Measurements from ENCODE around the gene NPFF.

DNA sequence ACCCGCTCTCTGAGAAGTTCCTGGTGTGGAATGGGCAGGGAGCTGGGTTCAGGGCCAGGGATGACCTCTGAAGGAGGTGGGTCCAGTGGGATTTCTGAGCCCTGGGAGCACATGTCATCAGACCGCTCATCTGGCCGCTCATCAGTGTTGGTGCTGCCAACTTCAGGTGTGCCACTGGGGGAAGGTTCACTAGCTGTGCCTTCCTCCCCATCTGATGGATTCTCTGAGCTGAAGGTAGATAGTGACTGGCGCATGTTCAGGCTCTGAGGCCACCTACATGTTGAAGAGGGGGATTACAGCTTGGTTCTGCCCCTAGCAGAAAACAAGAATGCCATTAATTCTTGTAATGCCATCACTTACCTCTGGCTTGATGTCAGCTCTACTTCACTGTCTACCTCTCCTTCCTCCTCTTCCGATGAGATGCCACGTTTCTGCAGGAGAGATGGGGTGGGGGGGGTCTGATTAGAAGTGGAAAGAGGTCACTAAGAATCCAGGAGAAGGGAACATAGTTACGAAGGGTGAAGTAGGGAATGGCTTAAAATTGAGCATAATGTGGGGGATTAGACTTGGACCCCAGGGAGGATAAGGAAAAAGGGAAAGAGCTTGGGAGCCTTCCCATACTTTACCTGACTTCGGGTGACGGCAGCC, 25.2 kb downstream of the NPFF start:
- TF ChIP-seq EZH2 (IDR thresholded peaks at IDR 0.05; ENCODE audit: low read length, missing control alignments) = no peak
- TF ChIP-seq, protein P1, sequence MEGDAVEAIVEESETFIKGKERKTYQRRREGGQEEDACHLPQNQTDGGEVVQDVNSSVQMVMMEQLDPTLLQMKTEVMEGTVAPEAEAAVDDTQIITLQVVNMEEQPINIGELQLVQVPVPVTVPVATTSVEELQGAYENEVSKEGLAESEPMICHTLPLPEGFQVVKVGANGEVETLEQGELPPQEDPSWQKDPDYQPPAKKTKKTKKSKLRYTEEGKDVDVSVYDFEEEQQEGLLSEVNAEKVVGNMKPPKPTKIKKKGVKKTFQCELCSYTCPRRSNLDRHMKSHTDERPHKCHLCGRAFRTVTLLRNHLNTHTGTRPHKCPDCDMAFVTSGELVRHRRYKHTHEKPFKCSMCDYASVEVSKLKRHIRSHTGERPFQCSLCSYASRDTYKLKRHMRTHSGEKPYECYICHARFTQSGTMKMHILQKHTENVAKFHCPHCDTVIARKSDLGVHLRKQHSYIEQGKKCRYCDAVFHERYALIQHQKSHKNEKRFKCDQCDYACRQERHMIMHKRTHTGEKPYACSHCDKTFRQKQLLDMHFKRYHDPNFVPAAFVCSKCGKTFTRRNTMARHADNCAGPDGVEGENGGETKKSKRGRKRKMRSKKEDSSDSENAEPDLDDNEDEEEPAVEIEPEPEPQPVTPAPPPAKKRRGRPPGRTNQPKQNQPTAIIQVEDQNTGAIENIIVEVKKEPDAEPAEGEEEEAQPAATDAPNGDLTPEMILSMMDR (conservative IDR thresholded peaks at IDR 0.05 in 1 of 2, IDR thresholded peaks at IDR 0.05 in 1 of 2; ENCODE audit: low read depth in 1 of 2, low read length in 2 of 2) = peak in 1 of 2 donors; percentile 13

Measured in fibroblast of lung (primary cell).